Measurements from ENCODE around the gene HS2ST1. TPM values are rescaled to one million over a fixed set of nuclear protein-coding genes. Genes with fewer than 3 reads are reported as not detected.

The HS2ST1 gene
- total RNA-seq, 1 experiment from 2014 or later: 30.1 TPM

GRCh38 chr1:87122243-87122642, 207.8 kb downstream of the HS2ST1 start:
- intact Hi-C loops (cut with micrococcal nuclease): no loop called here
- CTCF ChIA-PET: no interaction called here
- Histone ChIP-seq H3K4me2 (ENCODE audit: low read length) (no peak overlapping the region), H3K4me1 (ENCODE audit: control insufficient read depth in 1 of 2, insufficient read depth in 2 of 2, low read length in 2 of 2) (no peaks in the 10 kb centered on the region), H4K20me1 (ENCODE audit: insufficient read depth) (no peaks in the 10 kb centered on the region), H2AFZ (ENCODE audit: low read depth, low read length, poor library complexity, severe bottlenecking) (no peak overlapping the region), H3K27ac (ENCODE audit: low read depth, low read length) (no peak overlapping the region), H3K79me2 (ENCODE audit: insufficient read depth, low read length) (no peaks in the 10 kb centered on the region), H3K4me3 (replicated peaks in 1 of 2; ENCODE audit: low read depth in 1 of 2, low read length in 2 of 2) (no peak overlapping the region), H3K9me2 (ENCODE audit: insufficient read depth) (no peaks in the 10 kb centered on the region), H3K36me3 (ENCODE audit: control insufficient read depth in 1 of 2, insufficient read depth in 2 of 2, low read length in 2 of 2) (no peaks in the 10 kb centered on the region), H3K27me3 (ENCODE audit: insufficient read depth, low read length) (no peaks in the 10 kb centered on the region), H3K9me3 (ENCODE audit: control insufficient read depth in 1 of 2, insufficient read depth in 1 of 2, low read depth in 1 of 2, low read length in 2 of 2) (no peaks in the 10 kb centered on the region), H3K9ac (ENCODE audit: low read length) (no peak overlapping the region)
- TF ChIP-seq RAD21 (IDR thresholded peaks at IDR 0.05; ENCODE audit: low read depth): no peak
- no peak for TF ChIP-seq TCF7L2 (IDR thresholded peaks at IDR 0.05; ENCODE audit: borderline replicate concordance, extremely low read depth, insufficient read depth, insufficient read length)
- no peak for TF ChIP-seq ELF1 (IDR thresholded peaks at IDR 0.05; ENCODE audit: borderline replicate concordance, low read depth)
- no peak for TF ChIP-seq YY1 (IDR thresholded peaks at IDR 0.05; ENCODE audit: extremely low read depth, insufficient replicate concordance, low read depth, low read length)
- no peak for TF ChIP-seq POLR2A (IDR thresholded peaks at IDR 0.05; ENCODE audit: borderline replicate concordance, extremely low read depth, insufficient read depth, insufficient read length)
- no peak for TF ChIP-seq POLR2AphosphoS5 (IDR thresholded peaks at IDR 0.05; ENCODE audit: low read depth, low read length)
- no peak for TF ChIP-seq FOSL1 (IDR thresholded peaks at IDR 0.05; ENCODE audit: low read depth)
- no peak for TF ChIP-seq EZH2phosphoT487 (IDR thresholded peaks at IDR 0.05; ENCODE audit: borderline replicate concordance)
- no peak for TF ChIP-seq SIN3A (IDR thresholded peaks at IDR 0.05; ENCODE audit: low read depth)
- no peak for TF ChIP-seq JUND (IDR thresholded peaks at IDR 0.05)
- no peak for TF ChIP-seq CBX3 (IDR thresholded peaks at IDR 0.05; ENCODE audit: low read depth)
- TF ChIP-seq MAX (IDR thresholded peaks at IDR 0.05): no peak
- TF ChIP-seq CTCF (IDR thresholded peaks at IDR 0.05 in 2 of 3, conservative IDR thresholded peaks at IDR 0.05 in 1 of 3; ENCODE audit: borderline replicate concordance in 1 of 3, insufficient read depth in 1 of 3, low read depth in 2 of 3, low read length in 2 of 3): no peak
- no peak for TF ChIP-seq ZNF274 (IDR thresholded peaks at IDR 0.05; ENCODE audit: low read depth, low read length)
- no peak for DNase-seq (ENCODE audit: low read depth, low spot score)
- RAD21 ChIA-PET (ENCODE audit: low non-redundant PET in 1 of 2, low total read pairs in 2 of 2, uncharacterized antibody in 2 of 2, unreplicated experiment in 2 of 2): no interaction called here
- no peak for ATAC-seq
- POLR2A ChIA-PET: no interaction called here
- no TSS peak for BruUV-seq (replicated peaks)

Data from HCT116 (cell line).